Mesenchymal stem cell (in vitro differentiated cells and primary cell): ENCODE results near the gene SFXN5.
A peak's percentile ranks its signal among the peaks of the same experiment; 100 is the strongest.

ENCODE experiments used
- DNase-seq: peaks from one replicate; pipeline ENCODE4 v3.0.0-alpha.2; 2013
- H2AFZ ChIP-seq: one replicate; pipeline ENCODE4 v1.6.1; 2013; ENCODE audit warnings: low read depth, mild to moderate bottlenecking, control low read depth, inconsistent platforms, low read length, moderate library complexity
- H2AK5ac ChIP-seq: 2 replicates; pipeline ENCODE4 v1.6.1; 2013; ENCODE audit warnings: low read length, moderate library complexity, mild to moderate bottlenecking, inconsistent platforms; ENCODE audit not compliant: severe bottlenecking
- H2BK120ac ChIP-seq: one replicate; pipeline ENCODE4 v1.6.1; 2013; ENCODE audit warnings: low read depth, mild to moderate bottlenecking, inconsistent platforms, low read length, moderate library complexity
- H2BK12ac ChIP-seq, 2 experiments: one replicate each; pipeline ENCODE4 v1.6.1; 2013; ENCODE audit warnings: inconsistent platforms in 2 of 2, low read length in 2 of 2, mild to moderate bottlenecking in 2 of 2, moderate library complexity in 2 of 2, control low read depth in 1 of 2
- H2BK15ac ChIP-seq: one replicate; pipeline ENCODE4 v1.6.1; 2013; ENCODE audit warnings: mild to moderate bottlenecking, low read depth, inconsistent platforms; ENCODE audit not compliant: poor library complexity, severe bottlenecking
- H2BK5ac ChIP-seq: 2 replicates; pipeline ENCODE4 v1.6.1; 2013; ENCODE audit warnings: low read depth, mild to moderate bottlenecking, low read length, control low read depth, inconsistent platforms; ENCODE audit not compliant: poor library complexity, severe bottlenecking
- H3K14ac ChIP-seq, 2 experiments: one replicate each; pipeline ENCODE4 v1.6.1; 2013; ENCODE audit warnings: inconsistent platforms in 2 of 2, low read length in 2 of 2, control low read depth in 1 of 2, mild to moderate bottlenecking in 1 of 2, moderate library complexity in 1 of 2
- H3K18ac ChIP-seq, 2 experiments: one replicate each; pipeline ENCODE4 v1.6.1; 2013; ENCODE audit warnings: inconsistent platforms in 2 of 2, low read length in 2 of 2, control low read depth in 1 of 2, low read depth in 1 of 2, mild to moderate bottlenecking in 1 of 2
- H3K23ac ChIP-seq, 2 experiments: one replicate each; pipeline ENCODE4 v1.6.1; 2013; ENCODE audit warnings: inconsistent platforms in 2 of 2, low read length in 2 of 2, mild to moderate bottlenecking in 2 of 2, moderate library complexity in 2 of 2, control low read depth in 1 of 2
- H3K27ac ChIP-seq: 2 replicates; pipeline ENCODE4 v1.5.1; 2013; ENCODE audit warnings: mild to moderate bottlenecking, moderate library complexity, low read length, control low read depth, inconsistent platforms; ENCODE audit not compliant: poor library complexity, severe bottlenecking
- H3K27me3 ChIP-seq, 2 experiments: 2 replicates each; pipeline versions ENCODE4 v1.6.1 to v1.7.0; 2013; ENCODE audit warnings: low read length in 2 of 2, mild to moderate bottlenecking in 2 of 2, moderate library complexity in 2 of 2, control low read depth in 1 of 2, inconsistent platforms in 1 of 2; ENCODE audit not compliant: control insufficient read depth in 1 of 2, insufficient read depth in 1 of 2
- H3K36me3 ChIP-seq, 2 experiments: 2 replicates each; pipeline versions ENCODE4 v1.6.1 to v1.7.0; 2013; ENCODE audit warnings: low read length in 2 of 2, control low read depth in 1 of 2, inconsistent platforms in 1 of 2, low read depth in 1 of 2, mild to moderate bottlenecking in 1 of 2; ENCODE audit not compliant: insufficient read depth in 2 of 2, control insufficient read depth in 1 of 2
- H3K4ac ChIP-seq, 2 experiments: one replicate each; pipeline ENCODE4 v1.6.1; 2013; ENCODE audit warnings: inconsistent platforms in 2 of 2, low read length in 2 of 2, mild to moderate bottlenecking in 2 of 2, moderate library complexity in 2 of 2, control low read depth in 1 of 2, low read depth in 1 of 2
- H3K4me1 ChIP-seq: 2 replicates; pipeline ENCODE4 v1.6.1; 2013; ENCODE audit warnings: low read depth, low read length, control low read depth; ENCODE audit not compliant: control insufficient read depth, insufficient read depth
- H3K4me2 ChIP-seq: 2 replicates; pipeline ENCODE4 v1.6.1; 2013; ENCODE audit warnings: low read length, mild to moderate bottlenecking, inconsistent platforms; ENCODE audit not compliant: poor library complexity, severe bottlenecking
- H3K4me3 ChIP-seq, 2 experiments: 2 replicates each; pipeline versions ENCODE4 v1.5.1 to v1.7.0; 2013; ENCODE audit warnings: low read length in 2 of 2, mild to moderate bottlenecking in 2 of 2, control low read depth in 1 of 2, low read depth in 1 of 2; ENCODE audit not compliant: insufficient read depth in 1 of 2
- H3K79me1 ChIP-seq: replicated peaks from 2 replicates; pipeline ENCODE4 v1.6.1; 2013; ENCODE audit warnings: mild to moderate bottlenecking, control low read depth, low read length, inconsistent platforms; ENCODE audit not compliant: poor library complexity, severe bottlenecking
- H3K9ac ChIP-seq: 2 replicates; pipeline ENCODE4 v1.7.0; 2013; ENCODE audit warnings: mild to moderate bottlenecking, low read length, moderate library complexity
- H3K9me3 ChIP-seq: 2 replicates; pipeline ENCODE4 v1.7.0; 2013; ENCODE audit warnings: mild to moderate bottlenecking, low read length; ENCODE audit not compliant: control insufficient read depth
- H4K8ac ChIP-seq: one replicate; pipeline ENCODE4 v1.6.1; 2013; ENCODE audit warnings: inconsistent platforms, mild to moderate bottlenecking, low read length, moderate library complexity
- H4K91ac ChIP-seq: one replicate; pipeline ENCODE4 v1.6.1; 2013; ENCODE audit warnings: mild to moderate bottlenecking, low read length, inconsistent platforms
- WGBS: methylation state at CpG from one replicate; pipeline ENCODE4 v1.1.7; 2013; ENCODE audit warnings: mixed read lengths; 5-methylcytosine and 5-hydroxymethylcytosine counted together

Gene SFXN5

GRCh38 chr2:72961853-72962468, 109.6 kb downstream of the SFXN5 start:
- Histone ChIP-seq H2AK5ac (no peak overlapping the region), H2BK12ac (no peak overlapping the region), H2BK5ac (no peak overlapping the region), H3K18ac (no peak overlapping the region), H3K79me1 (no peaks in the 10 kb centered on the region), H3K4me2 (no peak overlapping the region), H2AFZ (no peak overlapping the region), H2BK120ac (no peak overlapping the region), H3K14ac (no peak overlapping the region), H4K91ac (peak overlapping the region; percentile 65), H2BK15ac (no peak overlapping the region), H3K36me3 (peaks cover 9 to 31% of the 10 kb centered on the region in 2 experiments), H3K27ac (no peak overlapping the region), H3K9me3 (no peaks in the 10 kb centered on the region), H3K4ac (no peak overlapping the region), H3K4me1 (peaks cover 17% of the 10 kb centered on the region), H4K8ac (no peak overlapping the region), H3K27me3 (no peaks in the 10 kb centered on the region), H3K4me3 (no peak overlapping the region), H3K23ac (no peak overlapping the region), H3K9ac (no peak overlapping the region)
- no peak for DNase-seq
- 76% methylated on average over 8 of the region's 8 CpGs for WGBS

DNA sequence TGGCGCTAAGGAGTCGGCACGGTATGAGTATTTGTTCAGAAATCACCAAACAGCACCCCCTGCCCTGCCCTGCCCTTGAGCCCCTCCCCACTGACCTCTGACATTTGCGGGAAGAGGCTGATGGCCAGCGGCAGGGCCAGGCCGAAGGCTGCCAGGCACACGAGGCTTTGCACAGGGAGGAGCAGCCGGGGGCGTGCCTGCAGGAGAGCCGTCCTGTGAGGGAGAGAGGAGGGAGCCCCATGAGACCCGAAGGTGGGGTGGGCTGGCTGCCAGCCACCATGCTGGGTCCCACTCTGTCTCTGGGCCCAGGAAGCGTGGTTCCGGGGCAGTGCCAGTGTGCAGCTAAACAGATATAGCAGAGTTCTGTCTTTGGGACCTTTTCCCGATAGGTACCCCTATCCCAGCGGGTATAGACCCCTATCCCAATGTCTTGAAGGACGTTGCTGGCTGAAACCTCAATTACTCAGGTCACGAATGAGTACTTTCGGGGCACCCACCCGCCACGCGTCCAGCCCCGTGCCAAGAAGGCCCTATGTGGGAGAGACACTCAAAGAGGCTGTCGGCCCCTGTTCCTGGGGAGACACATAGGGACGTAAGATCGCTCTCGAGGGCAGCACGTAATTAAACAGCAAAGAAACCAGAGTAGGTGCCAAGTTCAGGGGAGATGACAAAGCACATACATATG, 110.3 kb downstream of the SFXN5 start:
- Histone ChIP-seq H3K4me2 (no peak overlapping the region), H2BK120ac (no peak overlapping the region), H3K23ac (no peak overlapping the region), H3K36me3 (peaks cover 7 to 37% of the 10 kb centered on the region in 2 experiments), H3K9me3 (no peaks in the 10 kb centered on the region), H3K4me1 (peaks cover 17% of the 10 kb centered on the region), H4K91ac (no peak overlapping the region), H2AFZ (no peak overlapping the region), H2BK15ac (no peak overlapping the region), H4K8ac (no peak overlapping the region), H3K18ac (no peak overlapping the region), H3K4ac (no peak overlapping the region), H3K79me1 (no peaks in the 10 kb centered on the region), H3K9ac (no peak overlapping the region), H3K27me3 (no peaks in the 10 kb centered on the region), H3K27ac (no peak overlapping the region), H2BK12ac (no peak overlapping the region), H2AK5ac (no peak overlapping the region), H3K4me3 (no peak overlapping the region), H3K14ac (no peak overlapping the region), H2BK5ac (no peak overlapping the region)
- 88% methylated on average over 27 of the region's 27 CpGs for WGBS
- no peak for DNase-seq

- no peak overlapping the region for H3K23ac ChIP-seq
- 94% methylated on average over 26 of the region's 26 CpGs for WGBS
- no peak for DNase-seq
Observed at GRCh38 chr2:72959995-72960981, 111.2 kb downstream of the SFXN5 start.

DNA sequence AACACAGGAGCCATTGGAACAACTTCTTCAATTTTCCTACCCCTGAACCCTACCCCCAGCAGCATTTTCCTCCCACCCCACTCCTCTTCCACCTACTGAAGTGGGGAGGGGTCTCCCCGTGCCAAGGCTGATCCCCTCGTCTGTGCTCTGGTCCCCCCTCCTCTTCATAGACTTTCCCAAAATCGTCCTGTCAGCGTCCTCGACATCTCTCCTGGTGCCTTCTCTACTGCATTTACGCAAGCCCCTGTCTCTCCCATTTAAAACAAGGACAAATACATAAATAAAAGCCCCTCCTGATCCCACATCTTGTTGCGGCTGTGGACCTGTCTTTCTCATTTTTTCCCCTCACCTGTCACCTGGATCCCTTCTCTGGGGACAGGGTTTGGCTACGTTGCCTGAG, 112.0 kb downstream of the SFXN5 start:
- Histone ChIP-seq H3K9me3 (no peaks in the 10 kb centered on the region), H3K4ac (no peak overlapping the region), H3K27me3 (no peaks in the 10 kb centered on the region), H3K14ac (no peak overlapping the region), H4K8ac (no peak overlapping the region), H2AK5ac (no peak overlapping the region), H2BK15ac (no peak overlapping the region), H4K91ac (no peak overlapping the region), H3K4me3 (no peak overlapping the region), H3K36me3 (peaks cover 0 to 29% of the 10 kb centered on the region in 2 experiments), H2AFZ (no peak overlapping the region), H3K27ac (no peak overlapping the region), H2BK5ac (no peak overlapping the region), H3K4me2 (no peak overlapping the region), H3K4me1 (peaks cover 15% of the 10 kb centered on the region), H2BK12ac (no peak overlapping the region), H3K9ac (no peak overlapping the region), H3K23ac (no peak overlapping the region), H2BK120ac (no peak overlapping the region), H3K18ac (no peak overlapping the region), H3K79me1 (no peaks in the 10 kb centered on the region)
- WGBS: 94% methylated on average over 8 of the region's 8 CpGs
- no peak for DNase-seq

More at GRCh38 chr2:72959995-72960981, 111.2 kb downstream of the SFXN5 start:
- Histone ChIP-seq H3K9me3 (no peaks in the 10 kb centered on the region), H3K27me3 (no peaks in the 10 kb centered on the region), H3K4me1 (peaks cover 17% of the 10 kb centered on the region), H2BK120ac (no peak overlapping the region), H4K8ac (no peak overlapping the region), H2AK5ac (no peak overlapping the region), H3K4me3 (no peak overlapping the region), H3K79me1 (no peaks in the 10 kb centered on the region), H3K27ac (no peak overlapping the region), H3K4me2 (no peak overlapping the region), H3K36me3 (peaks cover 0 to 33% of the 10 kb centered on the region in 2 experiments), H3K4ac (no peak overlapping the region), H2BK5ac (no peak overlapping the region), H3K9ac (no peak overlapping the region), H4K91ac (no peak overlapping the region), H3K14ac (no peak overlapping the region), H2BK15ac (no peak overlapping the region), H3K18ac (no peak overlapping the region), H2AFZ (no peak overlapping the region), H2BK12ac (no peak overlapping the region)
